ENCODE data around the gene MZB1.
"Not testable (repeated sequence)": the region's sequence is repeated elsewhere in the genome, so short reads cannot be mapped to it uniquely, and the experiment has no call there.

MZB1 gene

GRCh38 chr5:139374909-139375308, 14.8 kb downstream of the MZB1 start:
- DNase-seq (ENCODE audit: low read depth in 2 of 2), result no peak

GRCh38 chr5:139371482-139372435, 18.0 kb downstream of the MZB1 start:
- no peak for DNase-seq (ENCODE audit: low read depth in 2 of 2)

- DNase-seq (ENCODE audit: low read depth in 2 of 2), result no peak
Measured at GRCh38 chr5:139369181-139369580, 20.5 kb downstream of the MZB1 start.

- no peak for DNase-seq (ENCODE audit: low read depth in 2 of 2)
Measured at GRCh38 chr5:139368613-139369012, 21.1 kb downstream of the MZB1 start.

- DNase-seq (ENCODE audit: low read depth in 2 of 2), result no peak
Measured at GRCh38 chr5:139364466-139364865, 25.2 kb downstream of the MZB1 start.

GRCh38 chr5:139363937-139364336, 25.8 kb downstream of the MZB1 start:
- no peak for DNase-seq (ENCODE audit: low read depth in 2 of 2)

- no peak for DNase-seq (ENCODE audit: low read depth in 2 of 2)
Measured at GRCh38 chr5:139361835-139362429, 27.8 kb downstream of the MZB1 start.

GRCh38 chr5:139360384-139360783, 29.3 kb downstream of the MZB1 start:
- no peak for DNase-seq (ENCODE audit: low read depth in 2 of 2)

GRCh38 chr5:139358064-139358463, 31.6 kb downstream of the MZB1 start:
- DNase-seq (ENCODE audit: low read depth in 2 of 2), result no peak

- DNase-seq (ENCODE audit: low read depth in 2 of 2), result not testable (repeated sequence)
Measured at GRCh38 chr5:139355900-139356299, 33.8 kb downstream of the MZB1 start.

GRCh38 chr5:139354186-139354585, 35.5 kb downstream of the MZB1 start:
- DNase-seq (ENCODE audit: low read depth in 2 of 2), result no peak

GRCh38 chr5:139347863-139348262, 41.9 kb downstream of the MZB1 start:
- not testable (repeated sequence) for DNase-seq (ENCODE audit: low read depth in 2 of 2)

- DNase-seq (ENCODE audit: low read depth in 2 of 2), result not testable (repeated sequence)
Measured at GRCh38 chr5:139345442-139345841, 44.3 kb downstream of the MZB1 start.

- DNase-seq (ENCODE audit: low read depth in 2 of 2), result no peak
Measured at GRCh38 chr5:139344177-139344576, 45.5 kb downstream of the MZB1 start.

- DNase-seq (ENCODE audit: low read depth in 2 of 2), result no peak
Measured at GRCh38 chr5:139343476-139343875, 46.2 kb downstream of the MZB1 start.

GRCh38 chr5:139342423-139342723, 47.3 kb downstream of the MZB1 start:
- peak; percentile 64 to 78 for DNase-seq (ENCODE audit: low read depth in 2 of 2)

- peak; percentile 95 to 97 for DNase-seq (ENCODE audit: low read depth in 2 of 2)
Measured at GRCh38 chr5:139341689-139342422, 47.9 kb downstream of the MZB1 start, which contains the start of gene PAIP2. Gene PAIP2, plus strand, starts transcription at chr5:139341854. Its CDS starts 21,931 bp downstream, at chr5:139363785.

GRCh38 chr5:139341187-139341688, 48.5 kb downstream of the MZB1 start:
- DNase-seq (ENCODE audit: low read depth in 2 of 2), result no peak

- DNase-seq (ENCODE audit: low read depth in 2 of 2), result no peak
Measured at GRCh38 chr5:139340051-139340450, 49.7 kb downstream of the MZB1 start.
